Fibroblast of the aortic adventitia (primary cell): ENCODE data around the gene USP17L29. TPM values are rescaled to one million over a fixed set of nuclear protein-coding genes. Genes with fewer than 3 reads are reported as not detected.
"Not testable (repeated sequence)": the region's sequence is repeated elsewhere in the genome, so short reads cannot be mapped to it uniquely, and the experiment has no call there.

Source experiments
- DNase-seq: peaks from one replicate; pipeline ENCODE4 v3.0.0-alpha.2; 2010; ENCODE audit warnings: low read depth
- H3K4me3 ChIP-seq: 2 replicates; pipeline ENCODE4 v1.5.1; 2011; ENCODE audit warnings: low read depth, mild to moderate bottlenecking, control low read depth, low read length, moderate library complexity
- total RNA-seq: library from RNA; depleted of rRNA; stranded (reverse); fragments of >200 nt; gene quantifications from 2 replicates; pipeline ENCODE4 v1.2.3, GENCODE V29; 2012; ENCODE audit warnings: low replicate concordance
- TF ChIP-seq, protein P1 (sequence below): IDR thresholded peaks from 2 replicates; pipeline ENCODE4 v1.5.1; 2011; ENCODE audit warnings: mild to moderate bottlenecking, low read length, control low read depth, inconsistent platforms; ENCODE audit not compliant: insufficient read depth

Gene USP17L29, protein sequence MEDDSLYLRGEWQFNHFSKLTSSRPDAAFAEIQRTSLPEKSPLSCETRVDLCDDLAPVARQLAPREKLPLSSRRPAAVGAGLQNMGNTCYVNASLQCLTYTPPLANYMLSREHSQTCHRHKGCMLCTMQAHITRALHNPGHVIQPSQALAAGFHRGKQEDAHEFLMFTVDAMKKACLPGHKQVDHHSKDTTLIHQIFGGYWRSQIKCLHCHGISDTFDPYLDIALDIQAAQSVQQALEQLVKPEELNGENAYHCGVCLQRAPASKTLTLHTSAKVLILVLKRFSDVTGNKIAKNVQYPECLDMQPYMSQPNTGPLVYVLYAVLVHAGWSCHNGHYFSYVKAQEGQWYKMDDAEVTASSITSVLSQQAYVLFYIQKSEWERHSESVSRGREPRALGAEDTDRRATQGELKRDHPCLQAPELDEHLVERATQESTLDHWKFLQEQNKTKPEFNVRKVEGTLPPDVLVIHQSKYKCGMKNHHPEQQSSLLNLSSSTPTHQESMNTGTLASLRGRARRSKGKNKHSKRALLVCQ
- total RNA-seq, result not detected in 2 replicates

DNA sequence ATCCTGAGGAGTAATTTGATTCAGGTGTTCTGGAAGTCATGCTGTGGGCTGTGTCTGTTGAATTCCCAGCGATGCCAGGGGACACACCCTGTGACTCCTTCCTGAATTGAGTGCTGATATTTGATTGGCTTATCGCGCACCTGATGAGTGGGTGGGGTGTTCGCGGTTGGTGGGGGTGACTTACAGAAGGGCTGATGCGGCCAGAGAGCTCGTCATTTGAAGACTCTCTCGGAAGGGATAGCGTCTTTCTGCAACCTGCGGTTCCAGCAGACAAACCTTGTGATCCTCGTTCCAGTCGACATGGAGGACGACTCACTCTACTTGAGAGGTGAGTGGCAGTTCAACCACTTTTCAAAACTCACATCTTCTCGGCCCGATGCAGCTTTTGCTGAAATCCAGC is at the start of gene USP17L29:
USP17L29 (plus strand) TSS at position 301 of the 400 bp plus-strand sequence; CDS start at position 301, 0 bp downstream.
- not testable (repeated sequence) for H3K4me3 ChIP-seq, DNase-seq

DNA sequence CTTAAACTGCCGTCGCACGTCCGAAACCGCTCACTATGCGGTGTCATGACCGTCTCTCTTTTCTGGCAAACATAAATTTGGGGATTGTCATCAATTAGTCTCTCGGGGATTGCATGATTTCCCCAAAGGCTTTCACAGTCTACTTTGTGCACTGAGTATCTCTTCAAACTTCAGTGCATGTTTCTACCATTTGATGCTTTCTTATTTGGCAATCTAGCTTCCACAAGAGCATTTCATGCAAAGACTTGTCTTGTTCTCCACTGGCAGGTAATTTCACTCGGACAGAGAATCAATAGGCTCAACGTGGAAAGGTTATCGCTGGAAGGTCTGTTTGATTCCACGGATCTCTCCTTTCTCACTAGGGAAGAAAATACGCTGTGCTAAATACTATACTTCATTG is 29.2 kb upstream of the USP17L29 start:
- H3K4me3 ChIP-seq, DNase-seq: not testable (repeated sequence)

DNA sequence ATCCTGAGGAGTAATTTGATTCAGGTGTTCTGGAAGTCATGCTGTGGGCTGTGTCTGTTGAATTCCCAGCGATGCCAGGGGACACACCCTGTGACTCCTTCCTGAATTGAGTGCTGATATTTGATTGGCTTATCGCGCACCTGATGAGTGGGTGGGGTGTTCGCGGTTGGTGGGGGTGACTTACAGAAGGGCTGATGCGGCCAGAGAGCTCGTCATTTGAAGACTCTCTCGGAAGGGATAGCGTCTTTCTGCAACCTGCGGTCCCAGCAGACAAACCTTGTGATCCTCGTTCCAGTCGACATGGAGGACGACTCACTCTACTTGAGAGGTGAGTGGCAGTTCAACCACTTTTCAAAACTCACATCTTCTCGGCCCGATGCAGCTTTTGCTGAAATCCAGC is 28.6 kb upstream of the USP17L29 start, which contains the start of gene USP17L24:
USP17L24 (plus strand) TSS at position 301 of the 400 bp plus-strand sequence; CDS start at position 301, 0 bp downstream.
- DNase-seq, H3K4me3 ChIP-seq: not testable (repeated sequence)

DNA sequence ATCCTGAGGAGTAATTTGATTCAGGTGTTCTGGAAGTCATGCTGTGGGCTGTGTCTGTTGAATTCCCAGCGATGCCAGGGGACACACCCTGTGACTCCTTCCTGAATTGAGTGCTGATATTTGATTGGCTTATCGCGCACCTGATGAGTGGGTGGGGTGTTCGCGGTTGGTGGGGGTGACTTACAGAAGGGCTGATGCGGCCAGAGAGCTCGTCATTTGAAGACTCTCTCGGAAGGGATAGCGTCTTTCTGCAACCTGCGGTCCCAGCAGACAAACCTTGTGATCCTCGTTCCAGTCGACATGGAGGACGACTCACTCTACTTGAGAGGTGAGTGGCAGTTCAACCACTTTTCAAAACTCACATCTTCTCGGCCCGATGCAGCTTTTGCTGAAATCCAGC is 23.8 kb upstream of the USP17L29 start, which contains the start of gene USP17L25:
USP17L25 (plus strand) TSS at position 301 of the 400 bp plus-strand sequence; CDS start at position 301, 0 bp downstream.
- DNase-seq, H3K4me3 ChIP-seq: not testable (repeated sequence)

DNA sequence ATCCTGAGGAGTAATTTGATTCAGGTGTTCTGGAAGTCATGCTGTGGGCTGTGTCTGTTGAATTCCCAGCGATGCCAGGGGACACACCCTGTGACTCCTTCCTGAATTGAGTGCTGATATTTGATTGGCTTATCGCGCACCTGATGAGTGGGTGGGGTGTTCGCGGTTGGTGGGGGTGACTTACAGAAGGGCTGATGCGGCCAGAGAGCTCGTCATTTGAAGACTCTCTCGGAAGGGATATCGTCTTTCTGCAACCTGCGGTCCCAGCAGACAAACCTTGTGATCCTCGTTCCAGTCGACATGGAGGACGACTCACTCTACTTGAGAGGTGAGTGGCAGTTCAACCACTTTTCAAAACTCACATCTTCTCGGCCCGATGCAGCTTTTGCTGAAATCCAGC is 19.1 kb upstream of the USP17L29 start, which contains the start of gene USP17L26:
USP17L26 (plus strand) TSS at position 301 of the 400 bp plus-strand sequence; CDS start at position 301, 0 bp downstream.
- DNase-seq, H3K4me3 ChIP-seq: not testable (repeated sequence)

DNA sequence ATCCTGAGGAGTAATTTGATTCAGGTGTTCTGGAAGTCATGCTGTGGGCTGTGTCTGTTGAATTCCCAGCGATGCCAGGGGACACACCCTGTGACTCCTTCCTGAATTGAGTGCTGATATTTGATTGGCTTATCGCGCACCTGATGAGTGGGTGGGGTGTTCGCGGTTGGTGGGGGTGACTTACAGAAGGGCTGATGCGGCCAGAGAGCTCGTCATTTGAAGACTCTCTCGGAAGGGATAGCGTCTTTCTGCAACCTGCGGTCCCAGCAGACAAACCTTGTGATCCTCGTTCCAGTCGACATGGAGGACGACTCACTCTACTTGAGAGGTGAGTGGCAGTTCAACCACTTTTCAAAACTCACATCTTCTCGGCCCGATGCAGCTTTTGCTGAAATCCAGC is 14.3 kb upstream of the USP17L29 start, which contains the start of gene USP17L5:
USP17L5 (plus strand) TSS at position 301 of the 400 bp plus-strand sequence; CDS start at position 301, 0 bp downstream.
- not testable (repeated sequence) for H3K4me3 ChIP-seq, DNase-seq

DNA sequence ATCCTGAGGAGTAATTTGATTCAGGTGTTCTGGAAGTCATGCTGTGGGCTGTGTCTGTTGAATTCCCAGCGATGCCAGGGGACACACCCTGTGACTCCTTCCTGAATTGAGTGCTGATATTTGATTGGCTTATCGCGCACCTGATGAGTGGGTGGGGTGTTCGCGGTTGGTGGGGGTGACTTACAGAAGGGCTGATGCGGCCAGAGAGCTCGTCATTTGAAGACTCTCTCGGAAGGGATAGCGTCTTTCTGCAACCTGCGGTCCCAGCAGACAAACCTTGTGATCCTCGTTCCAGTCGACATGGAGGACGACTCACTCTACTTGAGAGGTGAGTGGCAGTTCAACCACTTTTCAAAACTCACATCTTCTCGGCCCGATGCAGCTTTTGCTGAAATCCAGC is 9.6 kb upstream of the USP17L29 start, which contains the start of gene USP17L27:
USP17L27 (plus strand) TSS at position 301 of the 400 bp plus-strand sequence; CDS start at position 301, 0 bp downstream.
- DNase-seq, result not testable (repeated sequence)

DNA sequence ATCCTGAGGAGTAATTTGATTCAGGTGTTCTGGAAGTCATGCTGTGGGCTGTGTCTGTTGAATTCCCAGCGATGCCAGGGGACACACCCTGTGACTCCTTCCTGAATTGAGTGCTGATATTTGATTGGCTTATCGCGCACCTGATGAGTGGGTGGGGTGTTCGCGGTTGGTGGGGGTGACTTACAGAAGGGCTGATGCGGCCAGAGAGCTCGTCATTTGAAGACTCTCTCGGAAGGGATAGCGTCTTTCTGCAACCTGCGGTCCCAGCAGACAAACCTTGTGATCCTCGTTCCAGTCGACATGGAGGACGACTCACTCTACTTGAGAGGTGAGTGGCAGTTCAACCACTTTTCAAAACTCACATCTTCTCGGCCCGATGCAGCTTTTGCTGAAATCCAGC is 4.8 kb upstream of the USP17L29 start, which contains the start of gene USP17L28:
USP17L28 (plus strand) TSS at position 301 of the 400 bp plus-strand sequence; CDS start at position 301, 0 bp downstream.
- DNase-seq, H3K4me3 ChIP-seq: not testable (repeated sequence)

More for the DNA sequence above, 9.6 kb upstream of the USP17L29 start, which contains the start of gene USP17L27:
- H3K4me3 ChIP-seq, result not testable (repeated sequence)

DNA sequence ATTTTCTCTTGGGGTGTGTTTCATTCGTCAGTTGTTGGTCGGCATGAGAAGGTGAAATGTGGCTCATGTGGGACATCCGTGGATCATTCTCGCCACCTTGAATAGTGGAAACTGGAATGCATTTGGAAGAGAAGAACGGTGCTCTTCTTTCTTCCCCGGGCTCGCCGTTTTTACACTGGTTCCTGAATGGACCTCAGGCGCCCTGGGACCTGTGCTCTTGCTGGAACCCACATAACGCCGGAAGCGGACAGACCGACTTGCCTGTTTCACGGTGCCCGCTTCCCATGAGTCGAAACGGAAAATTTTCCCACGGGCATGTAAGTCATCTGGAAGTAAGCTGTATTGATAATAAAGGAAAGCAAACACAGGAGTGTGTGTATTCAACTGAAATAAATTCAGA is 2.6 kb upstream of the USP17L29 start:
- DNase-seq, H3K4me3 ChIP-seq: not testable (repeated sequence)

DNA sequence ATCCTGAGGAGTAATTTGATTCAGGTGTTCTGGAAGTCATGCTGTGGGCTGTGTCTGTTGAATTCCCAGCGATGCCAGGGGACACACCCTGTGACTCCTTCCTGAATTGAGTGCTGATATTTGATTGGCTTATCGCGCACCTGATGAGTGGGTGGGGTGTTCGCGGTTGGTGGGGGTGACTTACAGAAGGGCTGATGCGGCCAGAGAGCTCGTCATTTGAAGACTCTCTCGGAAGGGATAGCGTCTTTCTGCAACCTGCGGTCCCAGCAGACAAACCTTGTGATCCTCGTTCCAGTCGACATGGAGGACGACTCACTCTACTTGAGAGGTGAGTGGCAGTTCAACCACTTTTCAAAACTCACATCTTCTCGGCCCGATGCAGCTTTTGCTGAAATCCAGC is 9.4 kb downstream of the USP17L29 start, which contains the start of gene USP17L30:
USP17L30 (plus strand) TSS at position 301 of the 400 bp plus-strand sequence; CDS start at position 301, 0 bp downstream.
- DNase-seq, result not testable (repeated sequence)

DNA sequence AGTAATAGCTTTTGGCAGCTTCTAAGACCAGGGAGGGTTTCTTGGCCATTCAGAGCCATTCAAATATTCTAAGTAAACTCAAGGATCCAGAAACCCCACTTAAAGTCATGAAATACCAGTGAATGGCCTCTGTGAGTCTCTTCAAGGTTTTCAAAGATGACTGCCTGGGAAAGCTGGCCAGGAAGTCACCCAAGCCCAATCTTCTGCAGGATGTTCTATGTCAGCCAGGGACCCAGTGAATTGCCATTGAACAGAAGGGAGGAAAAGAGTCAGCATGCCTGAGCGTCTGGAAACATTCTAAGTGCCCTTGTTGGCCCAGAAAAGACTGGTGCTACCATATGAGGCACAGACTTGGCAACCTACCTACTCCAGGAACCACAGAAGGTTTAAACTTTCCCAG is 26.4 kb downstream of the USP17L29 start:
- not testable (repeated sequence) for DNase-seq, H3K4me3 ChIP-seq

More for the DNA sequence above, 9.4 kb downstream of the USP17L29 start, which contains the start of gene USP17L30:
- H3K4me3 ChIP-seq, result not testable (repeated sequence)

DNA sequence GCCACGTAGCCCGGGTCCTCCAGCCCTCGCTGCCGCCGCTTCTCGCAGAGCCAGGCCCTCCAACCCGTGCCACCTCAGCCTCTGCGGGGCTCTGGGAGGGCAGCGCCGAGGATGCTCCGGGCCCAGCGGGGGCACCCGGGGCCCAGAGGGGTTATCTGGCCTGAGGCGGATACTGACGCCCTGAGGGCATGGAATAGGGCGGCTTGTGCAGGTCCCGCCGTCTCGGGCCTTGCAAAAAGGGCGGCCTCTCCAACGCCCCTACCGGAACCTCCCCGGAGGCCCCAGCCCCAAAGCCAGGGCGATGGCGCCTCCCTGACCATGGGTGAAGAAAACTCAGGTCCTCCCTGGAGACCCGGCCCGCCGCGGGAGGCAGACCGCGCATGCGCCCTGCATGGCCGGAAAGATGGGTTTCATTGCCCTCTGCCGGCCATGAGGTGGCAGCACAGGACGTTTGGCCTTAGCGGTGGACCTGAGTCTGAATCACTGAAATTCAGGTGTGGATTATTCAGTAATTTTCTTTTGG is 27.6 kb downstream of the USP17L29 start:
- H3K4me3 ChIP-seq, DNase-seq: not testable (repeated sequence)

DNA sequence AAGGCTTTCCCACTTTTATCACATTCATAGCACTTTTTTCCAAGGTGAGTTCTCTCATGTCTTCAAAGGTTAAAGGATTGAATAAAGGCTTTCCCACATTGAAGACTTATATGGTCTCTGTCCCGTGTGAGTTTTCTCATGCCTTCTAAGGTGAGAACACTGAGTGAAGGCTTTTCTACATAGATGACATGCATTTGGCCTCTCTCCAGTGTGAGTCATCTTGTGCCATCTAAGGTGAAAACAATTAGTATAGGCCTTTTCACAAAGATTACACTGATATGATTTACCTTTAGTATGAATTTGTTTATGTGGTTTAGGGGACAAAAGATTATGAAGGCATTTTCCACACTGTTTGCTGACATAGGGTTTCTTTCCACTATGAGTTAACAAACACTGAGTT is 30.7 kb downstream of the USP17L29 start:
- TF ChIP-seq, protein P1, sequence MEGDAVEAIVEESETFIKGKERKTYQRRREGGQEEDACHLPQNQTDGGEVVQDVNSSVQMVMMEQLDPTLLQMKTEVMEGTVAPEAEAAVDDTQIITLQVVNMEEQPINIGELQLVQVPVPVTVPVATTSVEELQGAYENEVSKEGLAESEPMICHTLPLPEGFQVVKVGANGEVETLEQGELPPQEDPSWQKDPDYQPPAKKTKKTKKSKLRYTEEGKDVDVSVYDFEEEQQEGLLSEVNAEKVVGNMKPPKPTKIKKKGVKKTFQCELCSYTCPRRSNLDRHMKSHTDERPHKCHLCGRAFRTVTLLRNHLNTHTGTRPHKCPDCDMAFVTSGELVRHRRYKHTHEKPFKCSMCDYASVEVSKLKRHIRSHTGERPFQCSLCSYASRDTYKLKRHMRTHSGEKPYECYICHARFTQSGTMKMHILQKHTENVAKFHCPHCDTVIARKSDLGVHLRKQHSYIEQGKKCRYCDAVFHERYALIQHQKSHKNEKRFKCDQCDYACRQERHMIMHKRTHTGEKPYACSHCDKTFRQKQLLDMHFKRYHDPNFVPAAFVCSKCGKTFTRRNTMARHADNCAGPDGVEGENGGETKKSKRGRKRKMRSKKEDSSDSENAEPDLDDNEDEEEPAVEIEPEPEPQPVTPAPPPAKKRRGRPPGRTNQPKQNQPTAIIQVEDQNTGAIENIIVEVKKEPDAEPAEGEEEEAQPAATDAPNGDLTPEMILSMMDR, result no peak
- H3K4me3 ChIP-seq, result no peak overlapping the region
- DNase-seq, result no peak

DNA sequence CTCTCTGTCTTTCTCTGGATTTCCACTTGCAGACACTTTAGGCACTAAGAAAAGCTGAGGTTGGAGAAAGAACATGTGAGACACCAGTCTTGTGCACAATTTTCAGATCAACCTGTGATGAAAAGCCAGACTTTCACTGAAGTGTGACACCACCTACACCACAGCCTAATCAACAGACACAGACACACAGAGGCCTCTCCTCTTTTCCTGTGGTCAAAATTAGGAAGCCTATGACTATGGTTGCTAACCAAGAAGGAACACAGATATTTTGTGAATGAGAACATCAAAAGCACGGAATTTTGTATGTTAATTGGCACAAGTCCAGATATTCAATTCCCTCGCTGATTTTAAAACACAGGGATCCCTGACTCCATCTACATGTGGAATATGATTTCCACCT is 35.6 kb downstream of the USP17L29 start:
- not testable (repeated sequence) for H3K4me3 ChIP-seq, DNase-seq
